Left forelimb (tissue), 1 donor: ENCODE measurements around the gene WDR70.
"Not testable (repeated sequence)": the region's sequence is repeated elsewhere in the genome, so short reads cannot be mapped to it uniquely, and the experiment has no call there.

Source experiments
- DNase-seq: peaks from one replicate; pipeline ENCODE4 v3.0.0-alpha.2; 2018; ENCODE audit warnings: low spot score

The WDR70 gene

GRCh38 chr5:37570597-37570996 is 191.5 kb downstream of the WDR70 start:
- DNase-seq, result no peak

GRCh38 chr5:37571985-37572384 is 192.9 kb downstream of the WDR70 start:
- DNase-seq, result no peak

DNA sequence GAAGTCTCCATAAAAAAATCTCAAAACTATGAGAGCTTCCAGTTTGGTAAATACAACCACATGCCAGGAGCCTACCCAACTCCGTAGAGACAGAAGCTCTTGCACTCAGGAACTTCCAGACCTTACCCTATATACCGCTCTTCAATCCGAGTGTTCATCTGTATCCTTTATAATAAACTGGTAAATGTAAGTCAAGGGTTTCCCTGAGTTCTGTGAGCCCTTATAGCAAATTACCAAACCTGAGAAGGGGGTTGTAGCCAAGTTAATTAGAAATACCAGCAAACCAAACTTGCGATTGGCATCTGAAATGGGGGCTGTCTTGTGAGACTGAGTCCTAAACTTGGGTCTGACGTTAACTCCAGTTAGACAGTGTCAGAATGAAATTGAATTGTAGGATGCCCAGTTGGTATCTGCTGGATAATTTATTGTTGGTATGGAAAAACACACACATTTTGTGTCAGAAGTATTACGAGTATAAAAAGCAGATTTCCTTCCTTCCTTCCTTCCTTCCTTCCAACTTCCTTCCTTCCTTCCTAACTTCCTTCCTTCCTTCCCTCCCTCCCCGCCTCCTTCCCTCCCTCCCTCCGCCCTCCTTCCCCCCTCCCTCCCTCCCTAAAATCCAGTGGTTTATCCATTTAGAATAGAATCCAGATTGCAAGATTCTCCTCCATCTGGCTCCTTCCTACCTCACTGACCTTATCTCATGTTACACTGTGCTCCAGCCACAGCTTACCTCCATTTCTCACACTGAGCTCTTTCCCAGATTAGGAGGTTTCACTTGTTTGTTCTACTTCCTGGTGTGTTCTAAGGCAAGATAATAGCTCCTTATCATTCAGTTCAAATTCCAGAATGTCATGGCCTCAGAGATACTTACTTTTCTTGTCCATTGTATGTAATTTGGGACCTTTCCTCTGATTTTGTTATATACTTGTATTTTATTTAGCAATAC is 196.7 kb downstream of the WDR70 start:
- DNase-seq, result no peak

DNA sequence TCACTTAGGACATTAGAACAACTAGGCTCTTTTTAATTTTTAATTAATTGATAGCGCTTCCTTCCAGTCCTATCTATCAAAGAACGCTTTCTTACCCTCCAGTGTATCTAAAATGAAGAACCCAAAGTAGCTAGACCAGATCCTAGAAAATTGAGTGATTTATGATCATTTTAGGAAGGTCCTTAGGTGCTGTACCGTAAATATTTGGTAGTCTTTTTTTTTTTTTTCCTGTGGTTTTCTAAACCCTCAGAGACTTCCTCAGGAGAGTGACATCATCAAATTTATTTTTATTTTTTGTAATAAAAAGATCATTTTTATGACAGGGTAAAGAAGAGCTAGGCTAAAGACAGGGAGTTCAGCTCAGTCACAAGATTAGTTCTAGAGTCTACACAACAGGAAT is 197.4 kb downstream of the WDR70 start:
- DNase-seq, result no peak

DNA sequence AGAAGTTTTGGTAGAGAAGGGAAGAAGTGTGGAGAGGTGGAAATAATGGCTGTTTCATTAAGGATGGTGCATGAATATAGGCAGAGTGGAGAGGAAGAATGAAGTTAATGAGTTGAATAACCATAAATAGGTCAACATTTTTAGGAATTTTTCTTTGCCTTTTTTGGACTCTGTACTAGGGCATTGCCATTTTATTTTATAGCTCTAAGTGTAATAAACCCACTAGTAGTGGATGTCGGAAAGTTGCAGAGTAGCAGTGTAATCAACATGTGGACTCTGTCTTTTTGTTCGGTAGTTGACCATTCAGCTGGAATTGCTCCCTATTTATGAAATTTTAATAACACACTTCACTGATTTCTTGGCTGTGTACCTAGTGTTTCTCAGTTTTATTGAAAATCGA is 199.1 kb downstream of the WDR70 start:
- DNase-seq, result no peak

DNA sequence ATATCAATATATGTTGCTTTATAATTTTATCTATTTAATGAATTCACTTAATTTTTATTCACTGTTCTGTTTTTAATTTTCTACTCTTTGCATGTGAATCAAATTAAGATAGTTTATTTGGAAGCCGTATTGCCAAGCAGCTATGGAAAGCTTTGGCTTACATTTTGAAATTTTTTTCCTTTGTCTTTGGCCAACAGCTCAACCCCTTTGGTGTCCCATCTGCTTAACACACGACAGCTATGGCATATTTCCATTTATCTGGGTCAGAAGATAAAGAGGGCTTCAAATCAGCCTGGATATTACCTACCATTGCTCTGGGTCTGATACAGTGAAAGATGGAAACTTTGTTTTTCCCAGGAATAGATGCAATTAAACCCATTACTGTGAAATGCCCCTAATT is 201.0 kb downstream of the WDR70 start:
- DNase-seq, result no peak

DNA sequence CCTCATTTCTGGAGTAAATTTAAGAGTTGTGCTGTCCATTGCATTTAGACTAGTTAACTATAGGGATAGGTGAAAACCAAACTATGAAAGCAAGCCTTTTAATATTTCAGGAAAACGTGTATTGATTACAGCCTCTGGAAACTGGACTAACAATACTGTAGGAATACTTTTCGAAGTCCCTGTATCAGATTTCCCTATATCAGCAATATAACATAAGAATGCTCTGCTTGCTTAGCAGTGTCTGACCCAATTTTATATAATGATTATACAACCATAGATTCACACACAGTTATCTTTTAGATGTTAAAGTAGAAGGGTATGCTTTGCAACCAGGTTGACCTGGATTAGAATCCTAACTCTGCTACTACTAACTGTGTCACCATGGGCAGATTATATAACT is 203.1 kb downstream of the WDR70 start:
- DNase-seq, result no peak

GRCh38 chr5:37593292-37593691 is 214.2 kb downstream of the WDR70 start:
- not testable (repeated sequence) for DNase-seq

GRCh38 chr5:37594864-37595263 is 215.7 kb downstream of the WDR70 start:
- not testable (repeated sequence) for DNase-seq

GRCh38 chr5:37598733-37599132 is 219.6 kb downstream of the WDR70 start:
- no peak for DNase-seq

- DNase-seq, result no peak
Measured at GRCh38 chr5:37601163-37601562, 222.0 kb downstream of the WDR70 start.

- DNase-seq, result no peak
Measured at GRCh38 chr5:37603072-37603471, 224.0 kb downstream of the WDR70 start.

DNA sequence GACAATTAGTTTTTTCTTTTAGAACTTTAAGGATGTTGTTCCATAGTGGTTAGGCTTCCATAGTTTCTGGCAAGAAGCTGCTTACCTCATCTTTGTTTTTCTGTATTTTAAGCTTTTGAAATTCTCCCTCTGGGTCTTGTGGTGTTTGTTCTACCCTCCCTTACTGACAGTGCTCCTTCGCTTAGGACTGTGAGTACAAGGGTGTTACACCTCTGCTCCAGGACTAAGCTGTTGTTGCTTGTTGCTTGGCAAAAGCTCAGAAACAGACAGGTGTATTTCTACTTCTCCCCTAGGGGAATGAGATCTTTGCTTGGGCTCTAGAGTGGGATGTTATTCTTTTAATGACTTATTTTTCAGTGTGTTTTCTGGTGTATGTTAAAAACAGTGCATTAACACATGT is 225.2 kb downstream of the WDR70 start:
- DNase-seq, result no peak

DNA sequence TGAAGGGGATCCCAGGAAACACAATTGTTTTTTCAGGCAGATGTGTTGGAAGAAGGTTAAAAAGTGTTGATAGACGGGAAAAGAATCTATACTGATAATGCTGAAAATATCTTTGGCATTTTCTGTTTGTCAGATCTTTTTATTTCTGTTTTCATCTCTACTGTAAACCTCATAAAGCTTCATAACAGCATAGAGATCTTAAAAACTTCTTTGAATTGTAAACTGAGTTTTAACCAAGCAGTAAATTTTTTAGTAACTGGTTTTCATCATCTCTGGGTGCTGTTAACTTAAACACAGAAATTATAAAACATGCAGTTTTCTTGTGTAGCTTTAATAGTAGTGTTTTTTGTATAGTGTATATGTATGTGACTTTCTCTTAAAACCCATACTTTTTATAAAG is 227.0 kb downstream of the WDR70 start:
- DNase-seq, result no peak

- DNase-seq, result no peak
Measured at GRCh38 chr5:37606632-37607248, 227.6 kb downstream of the WDR70 start.

- no peak for DNase-seq
Measured at GRCh38 chr5:37615184-37615583, 236.1 kb downstream of the WDR70 start.

DNA sequence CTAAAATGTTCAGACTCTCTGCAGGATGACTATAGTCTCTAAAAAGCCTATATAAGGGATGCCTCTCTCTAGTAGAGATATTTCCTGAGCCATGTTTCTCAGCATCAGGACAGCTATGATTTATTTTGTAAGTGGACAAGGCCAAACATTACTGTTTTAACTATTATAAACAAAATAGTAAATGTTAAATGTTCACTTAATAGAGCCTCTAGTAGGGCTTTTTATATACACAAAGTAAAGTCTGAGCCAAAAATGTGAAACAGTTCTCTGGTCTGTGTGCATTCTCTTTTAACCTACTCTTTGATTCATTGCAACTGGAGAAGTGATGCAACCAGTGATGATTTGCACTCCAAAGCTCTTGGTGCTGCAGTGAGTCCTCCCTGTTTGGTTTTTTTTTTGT is 240.2 kb downstream of the WDR70 start:
- DNase-seq, result no peak

DNA sequence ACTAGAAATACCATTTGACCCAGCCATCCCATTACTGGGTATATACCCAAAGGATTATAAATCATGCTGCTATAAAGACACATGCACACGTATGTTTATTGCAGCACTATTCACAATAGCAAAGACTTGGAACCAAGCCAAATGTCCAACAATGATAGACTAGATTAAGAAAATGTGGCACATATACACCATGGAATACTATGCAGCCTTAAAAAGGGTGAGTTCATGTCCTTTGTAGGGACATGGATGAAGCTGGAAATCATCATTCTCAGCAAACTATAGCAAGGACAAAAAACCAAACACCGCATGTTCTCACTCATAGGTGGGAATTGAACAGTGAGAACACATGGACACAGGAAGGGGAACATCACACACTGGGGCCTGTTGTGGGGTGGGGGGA is 243.2 kb downstream of the WDR70 start:
- DNase-seq, result not testable (repeated sequence)

- DNase-seq, result no peak
Measured at GRCh38 chr5:37626266-37626665, 247.1 kb downstream of the WDR70 start.

GRCh38 chr5:37628876-37629275 is 249.8 kb downstream of the WDR70 start:
- DNase-seq, result no peak

- DNase-seq, result no peak
Measured at GRCh38 chr5:37631939-37632338, 252.8 kb downstream of the WDR70 start.

- DNase-seq, result no peak
Measured at GRCh38 chr5:37637165-37637845, 258.2 kb downstream of the WDR70 start.

- no peak for DNase-seq
Measured at GRCh38 chr5:37638897-37639296, 259.8 kb downstream of the WDR70 start.
